Measurements from ENCODE around the gene FASTK.

The FASTK gene

GRCh38 chr7:151058781-151059366, 21.7 kb downstream of the FASTK start:
- no peaks in the 10 kb centered on the region for H3K27me3 ChIP-seq (ENCODE audit: control insufficient read depth in 5 of 5, insufficient read depth in 4 of 5, low read length in 5 of 5)
- H3K36me3 ChIP-seq (ENCODE audit: control insufficient read depth in 5 of 5, insufficient read depth in 5 of 5, low read length in 5 of 5): peaks cover 0 to 14% (median 0%) of the 10 kb centered on the region in 5 donors
- peak overlapping the region; percentile 80 to 95 (median 93) for H3K4me3 ChIP-seq (ENCODE audit: low read depth in 1 of 5, low read length in 5 of 5)
- peaks cover 6 to 60% (median 56%) of the 10 kb centered on the region in 5 donors for H3K4me1 ChIP-seq (ENCODE audit: control insufficient read depth in 5 of 5, insufficient read depth in 5 of 5, low read length in 5 of 5)
- peak overlapping the region; percentile 73 to 94 (median 83) for H3K9ac ChIP-seq (ENCODE audit: low read length in 5 of 5)
- no peaks in the 10 kb centered on the region for H3K9me3 ChIP-seq (ENCODE audit: control insufficient read depth in 5 of 5, low read length in 5 of 5)
- H3K27ac ChIP-seq (ENCODE audit: low read depth, low read length): peak overlapping the region; percentile 97

DNA sequence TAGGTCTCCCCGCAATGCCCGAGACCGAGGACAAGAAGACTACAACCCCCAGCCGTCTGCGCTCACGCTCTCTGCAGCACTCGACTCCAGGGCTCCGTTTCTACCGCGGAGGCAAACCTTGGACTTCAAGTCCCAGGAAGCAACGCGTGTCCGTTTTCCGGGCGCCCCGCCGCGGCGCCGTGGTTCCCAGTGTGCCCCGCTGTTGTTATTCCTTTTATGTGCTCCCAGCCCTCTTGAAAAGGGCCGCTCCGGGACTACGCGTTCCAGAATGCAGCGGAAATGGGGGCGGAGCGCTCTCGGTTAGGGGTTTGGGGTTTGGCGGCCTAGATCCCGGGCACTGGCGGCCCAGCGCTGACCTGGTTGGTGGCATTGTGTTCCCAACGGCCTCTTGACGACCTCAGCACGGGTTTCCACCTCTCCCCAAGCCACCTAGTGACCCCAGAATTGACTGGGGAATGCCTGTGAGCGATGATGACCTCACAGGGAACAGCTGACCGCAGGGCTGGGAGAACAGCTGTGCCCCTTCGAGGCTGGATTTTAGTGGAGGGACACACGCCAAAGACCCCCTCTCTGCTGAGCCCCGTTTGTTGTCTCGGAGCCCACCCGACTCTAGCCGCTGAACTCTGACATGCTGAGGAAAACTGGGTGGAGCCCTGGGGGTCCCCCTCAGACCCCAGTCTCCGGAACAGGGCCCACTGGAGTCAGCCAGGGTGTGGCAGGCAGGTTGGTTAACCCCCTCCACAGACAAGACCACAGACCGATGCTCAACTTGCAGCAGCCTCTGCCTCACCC, 22.4 kb downstream of the FASTK start:
- H3K9ac ChIP-seq (ENCODE audit: low read length in 5 of 5): peak overlapping the region; percentile 73 to 94 (median 83)
- no peaks in the 10 kb centered on the region for H3K27me3 ChIP-seq (ENCODE audit: control insufficient read depth in 5 of 5, insufficient read depth in 4 of 5, low read length in 5 of 5)
- H3K27ac ChIP-seq (ENCODE audit: low read depth, low read length): peak overlapping the region; percentile 97
- peak overlapping the region; percentile 80 to 95 (median 93) for H3K4me3 ChIP-seq (ENCODE audit: low read depth in 1 of 5, low read length in 5 of 5)
- H3K4me1 ChIP-seq (ENCODE audit: control insufficient read depth in 5 of 5, insufficient read depth in 5 of 5, low read length in 5 of 5): peaks cover 6 to 60% (median 53%) of the 10 kb centered on the region in 5 donors
- no peaks in the 10 kb centered on the region for H3K9me3 ChIP-seq (ENCODE audit: control insufficient read depth in 5 of 5, low read length in 5 of 5)
- peaks cover 0 to 18% (median 2%) of the 10 kb centered on the region in 5 donors for H3K36me3 ChIP-seq (ENCODE audit: control insufficient read depth in 5 of 5, insufficient read depth in 5 of 5, low read length in 5 of 5)

DNA sequence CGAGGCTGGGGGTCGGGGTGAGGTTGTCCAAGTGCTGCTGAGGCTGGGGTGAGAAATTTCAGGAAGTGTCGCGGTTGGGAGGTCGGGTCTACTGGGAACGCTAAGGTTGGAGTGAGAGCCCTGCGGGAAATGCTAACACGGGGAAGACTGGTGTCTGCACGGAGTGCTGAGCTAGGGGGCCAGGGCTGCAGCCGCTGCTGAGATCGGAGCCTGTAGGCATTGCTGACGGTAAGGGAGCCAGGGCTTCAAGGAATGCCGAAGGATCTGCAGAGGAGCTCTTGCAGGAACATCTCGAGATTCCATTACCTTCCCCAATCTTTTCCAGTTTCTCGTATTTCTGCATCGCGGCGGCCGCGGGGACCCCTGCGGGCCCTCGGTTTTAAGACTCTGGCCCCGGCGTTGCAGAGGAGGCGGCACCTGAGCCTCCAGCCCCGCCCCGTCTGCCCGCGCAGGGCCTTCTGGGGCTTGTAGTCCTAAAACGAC, 23.1 kb downstream of the FASTK start, which contains the start of gene CDK5:
TSS of gene CDK5 (minus strand) at position 392 of the 483 bp plus-strand sequence. CDS start at position 343, 49 bp downstream.
- Histone ChIP-seq H3K9me3 (ENCODE audit: control insufficient read depth in 5 of 5, low read length in 5 of 5) (no peaks in the 10 kb centered on the region), H3K4me1 (ENCODE audit: control insufficient read depth in 5 of 5, insufficient read depth in 5 of 5, low read length in 5 of 5) (peaks cover 6 to 63% (median 50%) of the 10 kb centered on the region in 5 donors), H3K36me3 (ENCODE audit: control insufficient read depth in 5 of 5, insufficient read depth in 5 of 5, low read length in 5 of 5) (peaks cover 0 to 16% (median 2%) of the 10 kb centered on the region in 5 donors)

DNA sequence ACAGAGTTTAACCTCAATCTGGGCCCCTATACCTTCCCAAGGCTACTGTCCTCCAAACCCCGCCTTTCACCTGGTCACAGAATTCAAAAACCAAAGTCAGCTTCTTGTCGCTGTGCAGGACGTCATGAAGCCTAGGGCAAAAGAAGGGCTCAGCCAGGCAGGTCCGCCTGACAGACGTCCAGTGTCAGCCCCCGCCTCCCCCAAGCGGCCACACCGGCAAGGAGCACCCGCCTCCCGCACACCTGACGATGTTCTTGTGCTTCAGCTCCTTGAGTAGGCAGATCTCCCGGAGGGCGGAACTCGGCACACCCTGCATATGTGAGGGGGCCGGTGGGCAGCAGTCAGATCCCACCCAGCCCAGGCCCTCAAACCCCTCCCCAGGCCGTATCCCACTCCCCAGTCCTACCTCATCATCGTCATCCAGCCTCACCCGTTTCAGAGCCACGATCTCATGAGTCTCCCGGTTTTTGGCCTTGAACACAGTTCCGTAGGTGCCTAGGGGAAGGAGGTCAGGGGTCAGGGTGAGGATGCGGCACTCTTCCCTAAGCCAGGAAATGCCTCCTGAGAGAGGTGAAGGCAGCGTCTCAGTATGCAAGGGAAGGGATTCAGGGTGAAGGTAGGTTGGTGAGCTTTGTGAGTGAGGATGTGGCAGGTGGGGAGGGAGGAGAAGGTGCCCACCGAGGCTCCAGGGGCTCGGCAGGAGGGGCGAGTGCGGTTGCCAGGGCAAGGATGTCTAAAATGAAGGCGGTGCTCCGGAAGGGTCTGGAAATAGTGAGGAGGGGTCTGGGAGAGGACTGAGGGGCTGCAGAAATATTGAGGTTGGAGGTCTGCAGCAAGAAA, 23.7 kb downstream of the FASTK start:
- peaks cover 6 to 57% (median 43%) of the 10 kb centered on the region in 5 donors for H3K4me1 ChIP-seq (ENCODE audit: control insufficient read depth in 5 of 5, insufficient read depth in 5 of 5, low read length in 5 of 5)

More for the DNA sequence above, 23.1 kb downstream of the FASTK start, which contains the start of gene CDK5:
- peak within 1 kb of the TSS; percentile 78 to 94 (median 83) for H3K9ac ChIP-seq (ENCODE audit: low read length in 5 of 5)
- peak within 1 kb of the TSS; percentile 89 to 96 (median 94) for H3K4me3 ChIP-seq (ENCODE audit: low read depth in 1 of 5, low read length in 5 of 5)
- H3K27ac ChIP-seq (ENCODE audit: low read depth, low read length): peak within 1 kb of the TSS; percentile 97
- no peaks in the 10 kb centered on the region for H3K27me3 ChIP-seq (ENCODE audit: control insufficient read depth in 5 of 5, insufficient read depth in 4 of 5, low read length in 5 of 5)

DNA sequence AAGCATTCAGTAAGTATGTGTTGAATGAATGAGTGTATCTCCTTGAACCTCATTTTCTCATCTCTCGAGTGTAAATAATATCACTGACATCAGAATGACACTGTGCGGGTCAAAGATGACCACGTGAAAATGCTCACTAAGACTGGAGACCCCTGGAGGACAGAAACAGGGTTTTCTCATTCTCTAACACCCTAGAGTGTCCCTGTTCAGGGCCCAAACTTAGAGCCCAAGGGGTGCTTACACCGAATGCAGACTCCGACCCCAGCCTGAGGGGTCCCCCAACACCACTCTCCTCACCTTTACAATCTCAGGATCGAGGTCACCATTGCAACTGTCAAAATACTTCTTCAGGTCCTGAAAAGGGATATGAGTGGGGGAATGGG, 24.3 kb downstream of the FASTK start:
- Histone ChIP-seq H3K9me3 (ENCODE audit: control insufficient read depth in 5 of 5, low read length in 5 of 5) (no peaks in the 10 kb centered on the region), H3K36me3 (ENCODE audit: control insufficient read depth in 5 of 5, insufficient read depth in 5 of 5, low read length in 5 of 5) (peaks cover 0 to 9% (median 2%) of the 10 kb centered on the region in 5 donors), H3K9ac (ENCODE audit: low read length in 5 of 5) (no peak overlapping the region), H3K4me1 (ENCODE audit: control insufficient read depth in 5 of 5, insufficient read depth in 5 of 5, low read length in 5 of 5) (peaks cover 6 to 54% (median 38%) of the 10 kb centered on the region in 5 donors), H3K27ac (ENCODE audit: low read depth, low read length) (no peak overlapping the region), H3K4me3 (ENCODE audit: low read depth in 1 of 5, low read length in 5 of 5) (no peak overlapping the region), H3K27me3 (ENCODE audit: control insufficient read depth in 5 of 5, insufficient read depth in 4 of 5, low read length in 5 of 5) (peaks cover 0 to 3% (median 0%) of the 10 kb centered on the region in 5 donors)

More for the DNA sequence above, 23.7 kb downstream of the FASTK start:
- Histone ChIP-seq H3K27ac (ENCODE audit: low read depth, low read length) (no peak overlapping the region), H3K9me3 (ENCODE audit: control insufficient read depth in 5 of 5, low read length in 5 of 5) (no peaks in the 10 kb centered on the region), H3K9ac (ENCODE audit: low read length in 5 of 5) (peak overlapping the region in 4 of 5 donors; percentile 57 to 83 (median 76)), H3K4me3 (ENCODE audit: low read depth in 1 of 5, low read length in 5 of 5) (peak overlapping the region; percentile 89 to 96 (median 94)), H3K27me3 (ENCODE audit: control insufficient read depth in 5 of 5, insufficient read depth in 4 of 5, low read length in 5 of 5) (peaks cover 0 to 2% (median 0%) of the 10 kb centered on the region in 5 donors), H3K36me3 (ENCODE audit: control insufficient read depth in 5 of 5, insufficient read depth in 5 of 5, low read length in 5 of 5) (peaks cover 0 to 11% (median 2%) of the 10 kb centered on the region in 5 donors)

DNA sequence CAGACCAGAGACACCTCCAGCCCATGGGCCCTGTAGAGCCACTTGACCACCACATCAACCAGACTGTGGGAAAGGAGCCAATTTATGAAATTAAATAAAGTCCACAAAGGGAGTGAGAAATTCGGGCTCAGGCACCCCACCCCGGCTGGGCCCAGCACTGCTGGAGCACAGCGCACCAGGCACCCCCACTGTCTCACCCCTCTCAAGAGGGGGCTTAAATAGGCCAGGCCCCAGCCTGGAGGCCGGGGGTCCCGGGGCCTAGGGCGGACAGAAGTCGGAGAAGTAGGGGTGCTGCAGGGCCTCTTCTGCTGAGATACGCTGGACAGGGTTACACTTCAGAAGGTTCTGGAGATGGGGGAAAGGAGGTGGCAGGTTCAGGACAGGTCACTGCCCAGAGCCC, 26.9 kb downstream of the FASTK start:
- no peak overlapping the region for H3K27ac ChIP-seq (ENCODE audit: low read depth, low read length)
- peak overlapping the region in 1 of 5 donors; percentile 10 for H3K9ac ChIP-seq (ENCODE audit: low read length in 5 of 5)
- peaks cover 0 to 9% (median 5%) of the 10 kb centered on the region in 5 donors for H3K27me3 ChIP-seq (ENCODE audit: control insufficient read depth in 5 of 5, insufficient read depth in 4 of 5, low read length in 5 of 5)
- H3K4me3 ChIP-seq (ENCODE audit: low read depth in 1 of 5, low read length in 5 of 5): no peak overlapping the region
- H3K4me1 ChIP-seq (ENCODE audit: control insufficient read depth in 5 of 5, insufficient read depth in 5 of 5, low read length in 5 of 5): peaks cover 5 to 38% (median 24%) of the 10 kb centered on the region in 5 donors
- no peaks in the 10 kb centered on the region for H3K9me3 ChIP-seq (ENCODE audit: control insufficient read depth in 5 of 5, low read length in 5 of 5)
- H3K36me3 ChIP-seq (ENCODE audit: control insufficient read depth in 5 of 5, insufficient read depth in 5 of 5, low read length in 5 of 5): peaks cover 0 to 9% (median 2%) of the 10 kb centered on the region in 5 donors

DNA sequence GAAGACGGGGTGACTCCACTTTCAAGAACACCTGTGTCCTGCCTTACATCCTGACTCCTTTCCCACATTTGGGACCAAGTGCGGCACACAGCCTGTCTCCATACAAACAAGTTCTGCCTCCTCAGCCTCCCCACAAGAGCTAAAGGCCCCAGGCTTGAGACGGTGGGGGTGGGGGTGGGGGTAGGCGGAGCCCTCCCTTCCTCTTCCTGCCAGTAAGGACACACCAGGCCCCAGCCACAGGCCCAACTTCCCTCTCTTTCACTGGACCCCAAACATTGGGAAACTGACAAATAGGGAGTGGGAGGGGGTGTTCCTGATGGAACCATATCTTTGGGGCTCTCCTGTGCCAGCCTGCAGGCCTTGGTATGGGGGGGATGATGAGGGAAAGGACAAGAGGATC, 27.5 kb downstream of the FASTK start:
- peaks cover 3 to 32% (median 18%) of the 10 kb centered on the region in 5 donors for H3K4me1 ChIP-seq (ENCODE audit: control insufficient read depth in 5 of 5, insufficient read depth in 5 of 5, low read length in 5 of 5)
- no peaks in the 10 kb centered on the region for H3K9me3 ChIP-seq (ENCODE audit: control insufficient read depth in 5 of 5, low read length in 5 of 5)
- H3K9ac ChIP-seq (ENCODE audit: low read length in 5 of 5): no peak overlapping the region
- H3K36me3 ChIP-seq (ENCODE audit: control insufficient read depth in 5 of 5, insufficient read depth in 5 of 5, low read length in 5 of 5): peaks cover 0 to 9% (median 2%) of the 10 kb centered on the region in 5 donors
- no peak overlapping the region for H3K4me3 ChIP-seq (ENCODE audit: low read depth in 1 of 5, low read length in 5 of 5)
- H3K27ac ChIP-seq (ENCODE audit: low read depth, low read length): no peak overlapping the region
- peaks cover 0 to 9% (median 5%) of the 10 kb centered on the region in 5 donors for H3K27me3 ChIP-seq (ENCODE audit: control insufficient read depth in 5 of 5, insufficient read depth in 4 of 5, low read length in 5 of 5)

GRCh38 chr7:151051108-151051507, 29.5 kb downstream of the FASTK start:
- Histone ChIP-seq H3K36me3 (ENCODE audit: control insufficient read depth in 5 of 5, insufficient read depth in 5 of 5, low read length in 5 of 5) (peaks cover 0 to 10% (median 4%) of the 10 kb centered on the region in 5 donors), H3K9ac (ENCODE audit: low read length in 5 of 5) (no peak overlapping the region), H3K27ac (ENCODE audit: low read depth, low read length) (no peak overlapping the region), H3K9me3 (ENCODE audit: control insufficient read depth in 5 of 5, low read length in 5 of 5) (no peaks in the 10 kb centered on the region), H3K4me1 (ENCODE audit: control insufficient read depth in 5 of 5, insufficient read depth in 5 of 5, low read length in 5 of 5) (peaks cover 4 to 33% (median 18%) of the 10 kb centered on the region in 5 donors), H3K27me3 (ENCODE audit: control insufficient read depth in 5 of 5, insufficient read depth in 4 of 5, low read length in 5 of 5) (peaks cover 0 to 9% (median 5%) of the 10 kb centered on the region in 5 donors), H3K4me3 (ENCODE audit: low read depth in 1 of 5, low read length in 5 of 5) (peak overlapping the region in 1 of 5 donors; percentile 23)

DNA sequence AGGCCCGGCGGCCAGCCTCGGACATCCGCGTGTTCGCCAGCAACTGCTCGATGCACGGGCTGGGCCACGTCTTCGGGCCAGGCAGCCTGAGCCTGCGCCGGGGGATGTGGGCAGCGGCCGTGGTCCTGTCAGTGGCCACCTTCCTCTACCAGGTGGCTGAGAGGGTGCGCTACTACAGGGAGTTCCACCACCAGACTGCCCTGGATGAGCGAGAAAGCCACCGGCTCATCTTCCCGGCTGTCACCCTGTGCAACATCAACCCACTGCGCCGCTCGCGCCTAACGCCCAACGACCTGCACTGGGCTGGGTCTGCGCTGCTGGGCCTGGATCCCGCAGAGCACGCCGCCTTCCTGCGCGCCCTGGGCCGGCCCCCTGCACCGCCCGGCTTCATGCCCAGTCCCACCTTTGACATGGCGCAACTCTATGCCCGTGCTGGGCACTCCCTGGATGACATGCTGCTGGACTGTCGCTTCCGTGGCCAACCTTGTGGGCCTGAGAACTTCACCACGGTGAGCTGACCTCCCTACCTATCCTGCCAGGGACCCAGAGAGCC, 31.6 kb downstream of the FASTK start:
- peaks cover 4 to 33% (median 18%) of the 10 kb centered on the region in 5 donors for H3K4me1 ChIP-seq (ENCODE audit: control insufficient read depth in 5 of 5, insufficient read depth in 5 of 5, low read length in 5 of 5)
- H3K36me3 ChIP-seq (ENCODE audit: control insufficient read depth in 5 of 5, insufficient read depth in 5 of 5, low read length in 5 of 5): peaks cover 0 to 28% (median 15%) of the 10 kb centered on the region in 5 donors
- H3K9ac ChIP-seq (ENCODE audit: low read length in 5 of 5): no peak overlapping the region
- no peaks in the 10 kb centered on the region for H3K9me3 ChIP-seq (ENCODE audit: control insufficient read depth in 5 of 5, low read length in 5 of 5)
- H3K27me3 ChIP-seq (ENCODE audit: control insufficient read depth in 5 of 5, insufficient read depth in 4 of 5, low read length in 5 of 5): peaks cover 0 to 9% (median 5%) of the 10 kb centered on the region in 5 donors
- no peak overlapping the region for H3K4me3 ChIP-seq (ENCODE audit: low read depth in 1 of 5, low read length in 5 of 5)
- no peak overlapping the region for H3K27ac ChIP-seq (ENCODE audit: low read depth, low read length)
